A549 (cell line): ENCODE measurements around the gene HMG20B. TPM values are rescaled to one million over a fixed set of nuclear protein-coding genes. Genes with fewer than 3 reads are reported as not detected.

ENCODE experiments used
- ATAC-seq, 2 experiments: fragments of 200-7000 bp in 1 of 2; fragments of >200 bp in 1 of 2; cut with Nextera tagmentation in 1 of 2; cut with Tn5 transposase in 1 of 2; 3 replicates each; pipeline versions ENCODE4 v1.8.0 to v1.9.1; 2018 to 2020; ENCODE audit warnings: mild to moderate bottlenecking in 1 of 2, moderate library complexity in 1 of 2
- CTCF ChIA-PET: fragments of 300-600 bp; sonication (Branson Sonifier 250); formaldehyde crosslinking; extraction: SDS; loops from one replicate; lab custom pipeline; 2021; ENCODE audit warnings: antibody characterized with exemption, inconsistent platforms; lab: Yijun Ruan, JAX
- POLR2A ChIA-PET: fragments of 350-600 bp; formaldehyde crosslinking; extraction: SDS; loops from one replicate; lab custom pipeline; 2021; ENCODE audit warnings: antibody characterized with exemption, inconsistent platforms; lab: Yijun Ruan, JAX
- DNase-seq, 2 experiments: peaks; one replicate each; pipeline versions ENCODE4 v3.0.0 to v3.0.0-alpha.2; 2011 to 2016; ENCODE audit warnings: low read depth in 1 of 2, low spot score in 1 of 2
- FAIRE-seq: peaks from 2 replicates; lab custom pipeline; 2011; peaks lifted over from hg19 to GRCh38; lab: Jason Lieb, UNC
- H3K27ac ChIP-seq, 2 experiments: fragments of >200 bp; sonication (Bioruptor Twin); formaldehyde crosslinking; 3 replicates each; pipeline ENCODE4 v1.5.1; 2016 to 2017
- H3K4me1 ChIP-seq: fragments of >200 bp; sonication (Bioruptor Twin); formaldehyde crosslinking; 3 replicates; pipeline ENCODE4 v1.6.1; 2016
- H3K4me2 ChIP-seq: fragments of >200 bp; sonication (Bioruptor Twin); formaldehyde crosslinking; 3 replicates; pipeline ENCODE4 v1.6.1; 2016
- H3K4me3 ChIP-seq: fragments of >200 bp; sonication (Bioruptor Twin); formaldehyde crosslinking; 3 replicates; pipeline ENCODE4 v1.5.1; 2016
- H3K9me3 ChIP-seq: fragments of >200 bp; sonication (Bioruptor Twin); formaldehyde crosslinking; 3 replicates; pipeline ENCODE4 v1.6.1; 2016
- EHF ChIP-seq: fragments of 250-450 bp; sonication (Bioruptor Pico); IDR thresholded peaks from 2 replicates; pipeline ENCODE4 v1.5.0; 2020; ENCODE audit warnings: mild to moderate bottlenecking
- EP300 ChIP-seq, 2 experiments: fragments of >200 bp; sonication (Bioruptor Twin); formaldehyde crosslinking; IDR thresholded peaks; 2 replicates in 1 of 2; 3 replicates in 1 of 2; pipeline ENCODE4 v1.6.1; 2016 to 2017
- ESRRA ChIP-seq: fragments of 150-350 bp; IDR thresholded peaks from 2 replicates; pipeline ENCODE4 v1.6.1; 2014; ENCODE audit warnings: mild to moderate bottlenecking, low read length, borderline replicate concordance
- FOSB ChIP-seq: fragments of 250-450 bp; sonication (Bioruptor Pico); IDR thresholded peaks from 2 replicates; pipeline ENCODE4 v1.5.0; 2020; ENCODE audit warnings: mild to moderate bottlenecking, moderate library complexity
- HOXA7 ChIP-seq: fragments of 250-450 bp; sonication (Bioruptor Pico); IDR thresholded peaks from 2 replicates; pipeline ENCODE4 v1.5.0; 2020; ENCODE audit warnings: mild to moderate bottlenecking, moderate library complexity
- HOXB5 ChIP-seq: fragments of 250-450 bp; sonication (Bioruptor Pico); IDR thresholded peaks from 2 replicates; pipeline ENCODE4 v1.5.0; 2020; ENCODE audit warnings: mild to moderate bottlenecking, moderate library complexity
- POLR2A ChIP-seq: IDR thresholded peaks from 2 replicates; pipeline ENCODE4 v1.6.1; 2012; ENCODE audit warnings: mild to moderate bottlenecking, low read length
- RCOR1 ChIP-seq: fragments of 150-350 bp; IDR thresholded peaks from 2 replicates; pipeline ENCODE4 v1.6.1; 2014; ENCODE audit warnings: antibody characterized with exemption, low read length, low read depth
- RFX5 ChIP-seq: fragments of 450-650 bp; IDR thresholded peaks from 2 replicates; pipeline ENCODE4 v1.7.1; 2014; ENCODE audit warnings: antibody characterized with exemption, mild to moderate bottlenecking, moderate library complexity
- SREBF2 ChIP-seq: fragments of 450-650 bp; IDR thresholded peaks from 2 replicates; pipeline ENCODE4 v1.6.1; 2014; ENCODE audit warnings: mild to moderate bottlenecking, moderate library complexity
- TP53 ChIP-seq: fragments of 250-450 bp; sonication (Bioruptor Pico); IDR thresholded peaks from 2 replicates; pipeline ENCODE4 v1.5.0; 2021; ENCODE audit warnings: mild to moderate bottlenecking, moderate library complexity
- ZFP36 ChIP-seq: fragments of 450-650 bp; IDR thresholded peaks from 2 replicates; pipeline ENCODE4 v1.6.1; 2014; ENCODE audit warnings: borderline replicate concordance; ENCODE audit not compliant: partially characterized antibody
- ZSCAN20 ChIP-seq: fragments of 250-450 bp; sonication (Bioruptor Pico); IDR thresholded peaks from 2 replicates; pipeline ENCODE4 v1.8.0; 2022; ENCODE audit warnings: mild to moderate bottlenecking, moderate library complexity
- WGBS: methylation state at CpG from one replicate; pipeline ENCODE4 v1.1.6; 2017; ENCODE audit errors: missing lambda C conversion rate; 5-methylcytosine and 5-hydroxymethylcytosine counted together
- polyA plus RNA-seq, 4 experiments: library from polyadenylated mRNA; depleted of rRNA in 3 of 4; stranded (reverse); fragments of >200 nt; fragmentation: RNase III in 1 of 4; extraction: RNeasy Plus Mini Kit Qiagen cat#74134 plus additional on column Dnase treatment in 1 of 4; gene quantifications; 2 replicates in 3 of 4; 3 replicates in 1 of 4; pipeline ENCODE4 v1.2.3, GENCODE V29; 2011 to 2017
- TF ChIP-seq, protein P1 (sequence below): fragments of 250-450 bp; sonication (Bioruptor Pico); IDR thresholded peaks from 2 replicates; pipeline ENCODE4 v1.5.0; 2020; ENCODE audit warnings: low read depth, mild to moderate bottlenecking, moderate library complexity
- TF ChIP-seq, protein P2 (sequence below): fragments of 200-600 bp; sonication (generic); IDR thresholded peaks from 2 replicates; pipeline ENCODE4 v1.6.1; 2016; ENCODE audit warnings: antibody characterized with exemption, mild to moderate bottlenecking, moderate library complexity
- TF ChIP-seq, protein P3 (sequence below): fragments of 150-350 bp; IDR thresholded peaks from 2 replicates; pipeline ENCODE4 v1.6.1; 2014; ENCODE audit warnings: low read depth, mild to moderate bottlenecking, low read length

HMG20B gene
- polyA plus RNA-seq, 2 of the 4 experiments (the other 2 are of a cell fraction), result 24.2 to 47.1 TPM

DNA sequence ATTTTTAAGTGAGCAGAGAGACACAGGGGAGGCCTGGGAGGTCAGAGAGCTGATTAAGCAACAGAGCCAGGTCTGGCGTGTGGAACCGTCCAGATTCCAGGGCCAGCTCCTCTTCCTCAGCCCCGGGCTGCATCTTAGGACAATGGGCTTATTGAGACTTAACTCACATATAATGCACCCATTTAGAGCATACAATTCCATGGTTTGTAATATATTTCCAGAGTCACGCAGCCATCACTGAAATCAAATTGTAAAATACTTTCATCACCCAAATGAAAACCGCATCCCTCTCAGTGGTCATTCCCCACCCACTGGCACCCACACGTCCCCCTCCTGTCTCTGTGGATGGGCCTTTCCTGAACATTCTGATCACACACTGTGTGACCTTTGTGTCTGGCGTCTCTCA lies 2.1 kb upstream of the HMG20B start:
- no peak for FAIRE-seq
- ChIA-PET POLR2A (no interaction called here), CTCF (interaction anchor here (0.6 kb wide), 1 partner anchor 16 kb away, joined by 3 read pairs; no protein-coding TSS in a partner anchor)
- no peak overlapping the region for H3K4me2 ChIP-seq
- 72% methylated on average over 7 of the region's 7 CpGs for WGBS
- TF ChIP-seq EHF (no peak), ZFP36 (no peak), FOSB (CRISPR knock-in tag) (no peak), ESRRA (no peak), RFX5 (no peak), HOXB5 (CRISPR knock-in tag) (no peak), EP300 (IDR thresholded peaks at IDR 0.05) (no peak), RCOR1 (no peak), HOXA7 (CRISPR knock-in tag) (no peak), POLR2A (no peak), SREBF2 (no peak), TP53 (no peak), ZSCAN20 (no peak)
- TF ChIP-seq, protein P1, sequence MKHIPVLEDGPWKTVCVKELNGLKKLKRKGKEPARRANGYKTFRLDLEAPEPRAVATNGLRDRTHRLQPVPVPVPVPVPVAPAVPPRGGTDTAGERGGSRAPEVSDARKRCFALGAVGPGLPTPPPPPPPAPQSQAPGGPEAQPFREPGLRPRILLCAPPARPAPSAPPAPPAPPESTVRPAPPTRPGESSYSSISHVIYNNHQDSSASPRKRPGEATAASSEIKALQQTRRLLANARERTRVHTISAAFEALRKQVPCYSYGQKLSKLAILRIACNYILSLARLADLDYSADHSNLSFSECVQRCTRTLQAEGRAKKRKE (CRISPR knock-in tag), result no peak
- TF ChIP-seq, protein P2, sequence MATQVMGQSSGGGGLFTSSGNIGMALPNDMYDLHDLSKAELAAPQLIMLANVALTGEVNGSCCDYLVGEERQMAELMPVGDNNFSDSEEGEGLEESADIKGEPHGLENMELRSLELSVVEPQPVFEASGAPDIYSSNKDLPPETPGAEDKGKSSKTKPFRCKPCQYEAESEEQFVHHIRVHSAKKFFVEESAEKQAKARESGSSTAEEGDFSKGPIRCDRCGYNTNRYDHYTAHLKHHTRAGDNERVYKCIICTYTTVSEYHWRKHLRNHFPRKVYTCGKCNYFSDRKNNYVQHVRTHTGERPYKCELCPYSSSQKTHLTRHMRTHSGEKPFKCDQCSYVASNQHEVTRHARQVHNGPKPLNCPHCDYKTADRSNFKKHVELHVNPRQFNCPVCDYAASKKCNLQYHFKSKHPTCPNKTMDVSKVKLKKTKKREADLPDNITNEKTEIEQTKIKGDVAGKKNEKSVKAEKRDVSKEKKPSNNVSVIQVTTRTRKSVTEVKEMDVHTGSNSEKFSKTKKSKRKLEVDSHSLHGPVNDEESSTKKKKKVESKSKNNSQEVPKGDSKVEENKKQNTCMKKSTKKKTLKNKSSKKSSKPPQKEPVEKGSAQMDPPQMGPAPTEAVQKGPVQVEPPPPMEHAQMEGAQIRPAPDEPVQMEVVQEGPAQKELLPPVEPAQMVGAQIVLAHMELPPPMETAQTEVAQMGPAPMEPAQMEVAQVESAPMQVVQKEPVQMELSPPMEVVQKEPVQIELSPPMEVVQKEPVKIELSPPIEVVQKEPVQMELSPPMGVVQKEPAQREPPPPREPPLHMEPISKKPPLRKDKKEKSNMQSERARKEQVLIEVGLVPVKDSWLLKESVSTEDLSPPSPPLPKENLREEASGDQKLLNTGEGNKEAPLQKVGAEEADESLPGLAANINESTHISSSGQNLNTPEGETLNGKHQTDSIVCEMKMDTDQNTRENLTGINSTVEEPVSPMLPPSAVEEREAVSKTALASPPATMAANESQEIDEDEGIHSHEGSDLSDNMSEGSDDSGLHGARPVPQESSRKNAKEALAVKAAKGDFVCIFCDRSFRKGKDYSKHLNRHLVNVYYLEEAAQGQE, result no peak
- TF ChIP-seq, protein P3, sequence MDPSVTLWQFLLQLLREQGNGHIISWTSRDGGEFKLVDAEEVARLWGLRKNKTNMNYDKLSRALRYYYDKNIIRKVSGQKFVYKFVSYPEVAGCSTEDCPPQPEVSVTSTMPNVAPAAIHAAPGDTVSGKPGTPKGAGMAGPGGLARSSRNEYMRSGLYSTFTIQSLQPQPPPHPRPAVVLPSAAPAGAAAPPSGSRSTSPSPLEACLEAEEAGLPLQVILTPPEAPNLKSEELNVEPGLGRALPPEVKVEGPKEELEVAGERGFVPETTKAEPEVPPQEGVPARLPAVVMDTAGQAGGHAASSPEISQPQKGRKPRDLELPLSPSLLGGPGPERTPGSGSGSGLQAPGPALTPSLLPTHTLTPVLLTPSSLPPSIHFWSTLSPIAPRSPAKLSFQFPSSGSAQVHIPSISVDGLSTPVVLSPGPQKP, result no peak
- peaks cover 28% of the 10 kb centered on the region for H3K4me1 ChIP-seq
- H3K9me3 ChIP-seq, result no peaks in the 10 kb centered on the region
- no peak for DNase-seq
- no peak overlapping the region for H3K4me3 ChIP-seq
- peak overlapping the region; percentile 43 to 94; a peak in 4 of 6 replicates for H3K27ac ChIP-seq
- no peak for ATAC-seq

DNA sequence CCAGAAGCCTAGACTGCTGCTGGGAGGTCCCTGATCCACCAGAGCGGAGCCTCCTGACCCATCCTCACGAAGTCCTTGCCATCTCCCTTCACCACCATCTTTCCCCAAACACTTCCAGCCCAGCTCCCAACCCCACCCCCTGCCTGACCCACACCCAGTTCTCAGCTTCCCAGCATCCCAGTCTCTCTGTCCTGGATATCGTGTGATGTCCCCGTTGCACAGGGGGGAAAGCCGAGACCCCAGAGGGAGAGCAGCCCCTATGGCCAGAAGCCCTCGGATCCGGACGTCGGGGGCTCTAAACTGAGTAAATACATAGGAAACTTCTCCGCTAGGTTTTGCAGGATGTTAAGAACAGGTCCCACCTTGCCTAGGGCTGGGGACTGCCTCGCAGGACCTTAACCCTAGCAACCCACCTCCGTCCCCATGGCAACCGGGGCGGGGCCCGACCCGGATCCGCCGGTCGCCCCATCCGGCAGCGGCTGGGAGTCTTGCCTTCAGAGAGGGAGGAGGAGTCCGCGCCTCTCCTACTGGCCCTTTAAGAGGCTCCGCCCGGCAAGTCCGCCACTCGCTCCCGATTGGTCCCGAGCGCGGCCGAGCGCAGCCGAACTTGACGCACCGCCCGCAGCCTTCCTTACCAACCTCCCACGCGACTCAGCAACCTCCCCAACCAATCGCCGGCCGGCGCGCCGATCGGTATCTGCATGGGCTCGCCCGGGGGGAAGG lies 451 bp upstream of the HMG20B start:
- H3K4me1 ChIP-seq, result peaks cover 22% of the 10 kb centered on the region
- peak overlapping the region; percentile 50 for H3K4me3 ChIP-seq
- peak; percentile 91 to 93 for ATAC-seq
- ChIA-PET CTCF (interaction anchor here (0.7 to 1.2 kb wide), 2 partner anchors 15 to 251 kb away, joined by 3 to 5 read pairs; partner anchors contain the start of gene MFSD12), POLR2A (no interaction called here)
- TF ChIP-seq TP53 (no peak), RFX5 (peak; percentile 79)
- TF ChIP-seq, all 56 proteins: peak for 1
- WGBS, result 18% methylated on average over 8 of the region's 48 CpGs
- no peak for FAIRE-seq
- peak; percentile 81 to 99 for DNase-seq
- Histone ChIP-seq H3K27ac (peak overlapping the region; percentile 79 to 94), H3K4me2 (peak overlapping the region; percentile 90), H3K9me3 (no peaks in the 10 kb centered on the region)
